A549 (cell line): ENCODE data around the gene PTCD1. TPM values are rescaled to one million over a fixed set of nuclear protein-coding genes. Genes with fewer than 3 reads are reported as not detected.

Experiments used
- ATAC-seq, 2 experiments: fragments of 200-7000 bp in 1 of 2; fragments of >200 bp in 1 of 2; cut with Nextera tagmentation in 1 of 2; cut with Tn5 transposase in 1 of 2; 3 replicates each; pipeline versions ENCODE4 v1.8.0 to v1.9.1; 2018 to 2020; ENCODE audit warnings: mild to moderate bottlenecking in 1 of 2, moderate library complexity in 1 of 2
- CTCF ChIA-PET: fragments of 300-600 bp; sonication (Branson Sonifier 250); formaldehyde crosslinking; extraction: SDS; loops from one replicate; lab custom pipeline; 2021; ENCODE audit warnings: antibody characterized with exemption, inconsistent platforms; lab: Yijun Ruan, JAX
- POLR2A ChIA-PET: fragments of 350-600 bp; formaldehyde crosslinking; extraction: SDS; loops from one replicate; lab custom pipeline; 2021; ENCODE audit warnings: antibody characterized with exemption, inconsistent platforms; lab: Yijun Ruan, JAX
- DNase-seq, 2 experiments: peaks; one replicate each; pipeline versions ENCODE4 v3.0.0 to v3.0.0-alpha.2; 2011 to 2016; ENCODE audit warnings: low read depth in 1 of 2, low spot score in 1 of 2
- FAIRE-seq: peaks from 2 replicates; lab custom pipeline; 2011; peaks lifted over from hg19 to GRCh38; lab: Jason Lieb, UNC
- H3K27ac ChIP-seq, 2 experiments: fragments of >200 bp; sonication (Bioruptor Twin); formaldehyde crosslinking; 3 replicates each; pipeline ENCODE4 v1.5.1; 2016 to 2017
- H3K4me1 ChIP-seq: fragments of >200 bp; sonication (Bioruptor Twin); formaldehyde crosslinking; 3 replicates; pipeline ENCODE4 v1.6.1; 2016
- H3K4me2 ChIP-seq: fragments of >200 bp; sonication (Bioruptor Twin); formaldehyde crosslinking; 3 replicates; pipeline ENCODE4 v1.6.1; 2016
- H3K4me3 ChIP-seq: fragments of >200 bp; sonication (Bioruptor Twin); formaldehyde crosslinking; 3 replicates; pipeline ENCODE4 v1.5.1; 2016
- H3K9me3 ChIP-seq: fragments of >200 bp; sonication (Bioruptor Twin); formaldehyde crosslinking; 3 replicates; pipeline ENCODE4 v1.6.1; 2016
- CBX2 ChIP-seq: fragments of 200-600 bp; sonication (generic); IDR thresholded peaks from 2 replicates; pipeline ENCODE4 v1.6.1; 2016; ENCODE audit warnings: low read depth, mild to moderate bottlenecking, borderline replicate concordance
- CBX8 ChIP-seq: fragments of 200-600 bp; sonication (generic); IDR thresholded peaks from 2 replicates; pipeline ENCODE4 v1.6.1; 2016
- CEBPB ChIP-seq, 2 experiments: fragments of >200 bp in 1 of 2; sonication (Bioruptor Twin) in 1 of 2; formaldehyde crosslinking in 1 of 2; IDR thresholded peaks; 2 replicates each; pipeline ENCODE4 v1.6.1; 2012 to 2016
- CTCF ChIP-seq: fragments of >200 bp; sonication (Bioruptor Twin); formaldehyde crosslinking; IDR thresholded peaks from 3 replicates; pipeline ENCODE4 v1.5.1; 2016
- E2F6 ChIP-seq: IDR thresholded peaks from 2 replicates; pipeline ENCODE4 v1.6.1; 2012; ENCODE audit warnings: low read depth, borderline replicate concordance
- EP300 ChIP-seq, 2 experiments: fragments of >200 bp; sonication (Bioruptor Twin); formaldehyde crosslinking; IDR thresholded peaks; 2 replicates in 1 of 2; 3 replicates in 1 of 2; pipeline ENCODE4 v1.6.1; 2016 to 2017
- FOSL2 ChIP-seq, 2 experiments: fragments of 450-650 bp in 1 of 2; fragments of >200 bp in 1 of 2; sonication (Bioruptor Twin) in 1 of 2; formaldehyde crosslinking; IDR thresholded peaks; 2 replicates each; pipeline versions ENCODE4 v1.5.0 to v1.6.1; 2016 to 2020; ENCODE audit warnings: mild to moderate bottlenecking in 1 of 2, moderate library complexity in 1 of 2
- FOXS1 ChIP-seq: fragments of 250-450 bp; sonication (Bioruptor Pico); IDR thresholded peaks from 2 replicates; pipeline ENCODE4 v1.5.0; 2020; ENCODE audit warnings: mild to moderate bottlenecking, moderate library complexity
- GATA3 ChIP-seq: IDR thresholded peaks from 2 replicates; pipeline ENCODE4 v1.6.1; 2012; ENCODE audit warnings: borderline replicate concordance
- HDAC2 ChIP-seq: fragments of 200-600 bp; sonication (generic); IDR thresholded peaks from 2 replicates; pipeline ENCODE4 v1.6.1; 2016
- HES2 ChIP-seq: fragments of >200 bp; sonication (Bioruptor Twin); formaldehyde crosslinking; IDR thresholded peaks from 2 replicates; pipeline ENCODE4 v1.6.1; 2016
- HOXA7 ChIP-seq: fragments of 250-450 bp; sonication (Bioruptor Pico); IDR thresholded peaks from 2 replicates; pipeline ENCODE4 v1.5.0; 2020; ENCODE audit warnings: mild to moderate bottlenecking, moderate library complexity
- HOXB13 ChIP-seq: fragments of 250-450 bp; sonication (Bioruptor Pico); IDR thresholded peaks from 2 replicates; pipeline ENCODE4 v1.5.0; 2020; ENCODE audit warnings: low read depth, mild to moderate bottlenecking, moderate library complexity
- HOXB5 ChIP-seq: fragments of 250-450 bp; sonication (Bioruptor Pico); IDR thresholded peaks from 2 replicates; pipeline ENCODE4 v1.5.0; 2020; ENCODE audit warnings: mild to moderate bottlenecking, moderate library complexity
- JUNB ChIP-seq: fragments of >200 bp; sonication (Bioruptor Twin); formaldehyde crosslinking; IDR thresholded peaks from 2 replicates; pipeline ENCODE4 v1.6.1; 2016
- KDM5A ChIP-seq: fragments of 200-600 bp; sonication (generic); IDR thresholded peaks from 2 replicates; pipeline ENCODE4 v1.6.1; 2016; ENCODE audit warnings: antibody characterized with exemption, mild to moderate bottlenecking
- MAX ChIP-seq: IDR thresholded peaks from 2 replicates; pipeline ENCODE4 v1.6.1; 2012
- NPAS2 ChIP-seq: fragments of 250-450 bp; sonication (Bioruptor Pico); IDR thresholded peaks from 2 replicates; pipeline ENCODE4 v1.8.0; 2022; ENCODE audit warnings: mild to moderate bottlenecking, moderate library complexity, borderline replicate concordance
- RCOR1 ChIP-seq: fragments of 150-350 bp; IDR thresholded peaks from 2 replicates; pipeline ENCODE4 v1.6.1; 2014; ENCODE audit warnings: antibody characterized with exemption, low read length, low read depth
- RNF2 ChIP-seq: fragments of 200-600 bp; sonication (generic); IDR thresholded peaks from 2 replicates; pipeline ENCODE4 v1.6.1; 2016; ENCODE audit warnings: low read depth, mild to moderate bottlenecking, antibody characterized with exemption, moderate library complexity, borderline replicate concordance
- TP53 ChIP-seq: fragments of 250-450 bp; sonication (Bioruptor Pico); IDR thresholded peaks from 2 replicates; pipeline ENCODE4 v1.5.0; 2021; ENCODE audit warnings: mild to moderate bottlenecking, moderate library complexity
- USF2 ChIP-seq: fragments of 450-650 bp; IDR thresholded peaks from 2 replicates; pipeline ENCODE4 v1.6.1; 2014; ENCODE audit warnings: antibody characterized with exemption
- ZC3H11A ChIP-seq: fragments of 450-650 bp; IDR thresholded peaks from 2 replicates; pipeline ENCODE4 v1.6.1; 2014; ENCODE audit warnings: antibody characterized with exemption, mild to moderate bottlenecking
- ZFP36 ChIP-seq: fragments of 450-650 bp; IDR thresholded peaks from 2 replicates; pipeline ENCODE4 v1.6.1; 2014; ENCODE audit warnings: borderline replicate concordance; ENCODE audit not compliant: partially characterized antibody
- ZSCAN20 ChIP-seq: fragments of 250-450 bp; sonication (Bioruptor Pico); IDR thresholded peaks from 2 replicates; pipeline ENCODE4 v1.8.0; 2022; ENCODE audit warnings: mild to moderate bottlenecking, moderate library complexity
- WGBS: methylation state at CpG from one replicate; pipeline ENCODE4 v1.1.6; 2017; ENCODE audit errors: missing lambda C conversion rate; 5-methylcytosine and 5-hydroxymethylcytosine counted together
- polyA plus RNA-seq, 4 experiments: library from polyadenylated mRNA; depleted of rRNA in 3 of 4; stranded (reverse); fragments of >200 nt; fragmentation: RNase III in 1 of 4; extraction: RNeasy Plus Mini Kit Qiagen cat#74134 plus additional on column Dnase treatment in 1 of 4; gene quantifications; 2 replicates in 3 of 4; 3 replicates in 1 of 4; pipeline ENCODE4 v1.2.3, GENCODE V29; 2011 to 2017

PTCD1 gene
- polyA plus RNA-seq, 2 of the 4 experiments (the other 2 are of a cell fraction), result 3.9 to 5.4 TPM

- peak; percentile 14 to 31; a peak in 2 of 6 replicates for ATAC-seq
- FAIRE-seq, result no peak
- no peak for DNase-seq
- WGBS, result 94% methylated on average over 10 of the region's 10 CpGs
- Histone ChIP-seq H3K4me2 (no peak overlapping the region), H3K9me3 (no peaks in the 10 kb centered on the region), H3K27ac (no peak overlapping the region), H3K4me3 (no peak overlapping the region), H3K4me1 (no peaks in the 10 kb centered on the region)
- ChIA-PET CTCF (interaction anchor here (1.4 kb wide), 1 partner anchor 14 kb away, joined by 6 read pairs; no protein-coding TSS in a partner anchor), POLR2A (no interaction called here)
- TF ChIP-seq CBX8, result no peak
- no peak for TF ChIP-seq HES2
- TF ChIP-seq GATA3, result no peak
- TF ChIP-seq MAX, result no peak
- TF ChIP-seq KDM5A, result no peak
- no peak for TF ChIP-seq ZSCAN20 (CRISPR knock-in tag)
- no peak for TF ChIP-seq CTCF
- no peak for TF ChIP-seq HDAC2
- TF ChIP-seq HOXB5 (CRISPR knock-in tag), result no peak
- no peak for TF ChIP-seq TP53 (CRISPR knock-in tag)
- TF ChIP-seq JUNB, result no peak
- no peak for TF ChIP-seq USF2
- no peak for TF ChIP-seq HOXB13
- TF ChIP-seq EP300 (IDR thresholded peaks at IDR 0.05), result no peak
- TF ChIP-seq RNF2, result no peak
- TF ChIP-seq HOXA7 (CRISPR knock-in tag), result no peak
- TF ChIP-seq FOSL2 (IDR thresholded peaks at IDR 0.05), result no peak
- no peak for TF ChIP-seq FOSL2 (CRISPR knock-in tag; IDR thresholded peaks at IDR 0.05)
- TF ChIP-seq ZC3H11A, result no peak
These were observed 9.5 kb downstream of the PTCD1 start for GRCh38 chr7:99428972-99429566.

GRCh38 chr7:99424932-99425730 is 13.5 kb downstream of the PTCD1 start:
- WGBS, result 93% methylated on average over 15 of the region's 24 CpGs
- Histone ChIP-seq H3K9me3 (no peaks in the 10 kb centered on the region), H3K4me3 (no peak overlapping the region), H3K4me1 (no peaks in the 10 kb centered on the region), H3K4me2 (no peak overlapping the region), H3K27ac (no peak overlapping the region)
- ChIA-PET POLR2A (interaction anchor here (0.6 kb wide), 1 partner anchor 92 kb away, joined by 3 read pairs; no protein-coding TSS in a partner anchor), CTCF (interaction anchor here (0.5 to 3.3 kb wide), 4 partner anchors 8 to 91 kb away, joined by 3 to 21 read pairs (median 6); no protein-coding TSS in a partner anchor)
- ATAC-seq (no peak), DNase-seq (no peak), FAIRE-seq (no peak)
- TF ChIP-seq RCOR1, result no peak
- no peak for TF ChIP-seq TP53 (CRISPR knock-in tag)
- no peak for TF ChIP-seq E2F6
- TF ChIP-seq FOXS1 (CRISPR knock-in tag), result no peak
- no peak for TF ChIP-seq NPAS2 (CRISPR knock-in tag)
- no peak for TF ChIP-seq CEBPB (IDR thresholded peaks at IDR 0.05)
- no peak for TF ChIP-seq ZFP36
- no peak for TF ChIP-seq CBX2
